SHP77 (cell line): ENCODE data around the gene EHD1.

Experiments used
- DNase-seq, 2 experiments: peaks; one replicate each; lab custom pipeline; 2025; lab: John Stamatoyannopoulos, UW

EHD1 gene

GRCh38 chr11:64909653-64910343, 31.4 kb upstream of the EHD1 start:
- no peak for DNase-seq

GRCh38 chr11:64908766-64909165, 30.3 kb upstream of the EHD1 start:
- no peak for DNase-seq

GRCh38 chr11:64906314-64906635, 27.9 kb upstream of the EHD1 start:
- no peak for DNase-seq

GRCh38 chr11:64905516-64906313, 27.3 kb upstream of the EHD1 start:
- no peak for DNase-seq

- DNase-seq: no peak
Observed at GRCh38 chr11:64903291-64903833, 24.9 kb upstream of the EHD1 start.

- DNase-seq: no peak
Observed at GRCh38 chr11:64902102-64902900, 23.9 kb upstream of the EHD1 start.

- DNase-seq: no peak
Observed at GRCh38 chr11:64900774-64901173, 22.4 kb upstream of the EHD1 start.

- no peak for DNase-seq
Observed at GRCh38 chr11:64900263-64900678, 21.9 kb upstream of the EHD1 start.

GRCh38 chr11:64898541-64898940, 20.1 kb upstream of the EHD1 start:
- no peak for DNase-seq

- DNase-seq: no peak
Observed at GRCh38 chr11:64898076-64898445, 19.6 kb upstream of the EHD1 start.

GRCh38 chr11:64897381-64898075, 19.1 kb upstream of the EHD1 start:
- no peak for DNase-seq

- DNase-seq: no peak
Observed at GRCh38 chr11:64896448-64897022, 18.1 kb upstream of the EHD1 start.

GRCh38 chr11:64894812-64895452, 16.5 kb upstream of the EHD1 start:
- no peak for DNase-seq

- DNase-seq: peak; percentile 32 to 73
Observed at GRCh38 chr11:64894070-64894811, 15.8 kb upstream of the EHD1 start.

GRCh38 chr11:64893194-64894069, 15.0 kb upstream of the EHD1 start:
- no peak for DNase-seq

- no peak for DNase-seq
Observed at GRCh38 chr11:64892838-64893193, 14.4 kb upstream of the EHD1 start.

- no peak for DNase-seq
Observed at GRCh38 chr11:64892411-64892831, 14.0 kb upstream of the EHD1 start.

GRCh38 chr11:64891880-64892279, 13.5 kb upstream of the EHD1 start:
- DNase-seq: no peak

GRCh38 chr11:64891215-64891848, 12.9 kb upstream of the EHD1 start:
- no peak for DNase-seq
